ENCODE results near the gene GJA8. TPM values are rescaled to one million over a fixed set of nuclear protein-coding genes. Genes with fewer than 3 reads are reported as not detected.

GJA8 gene
- not detected in 2 replicates for total RNA-seq

GRCh38 chr1:147902253-147902845 lies at the start of gene GJA8:
GJA8 (plus strand) TSS chr1:147902795; CDS start chr1:147907956, 5,161 bp downstream.

GRCh38 chr1:147928236-147929132 lies 25.9 kb downstream of the GJA8 start, which contains the start of gene GPR89B:
GPR89B (plus strand) TSS chr1:147928420; CDS start chr1:147928537, 117 bp downstream.

Other genes starting within 250 kb of the GJA8 start
- 3.4 and 3.7 TPM in 2 replicates for gene ACP6, start 232.3 kb upstream of the GJA8 start, total RNA-seq
- 0.09 TPM in 1 of 2 replicates, not detected in the other for gene GJA5, start 142.2 kb upstream of the GJA8 start, total RNA-seq
- 14.8 and 15.2 TPM in 2 replicates for gene GPR89B, start 25.6 kb downstream of the GJA8 start, total RNA-seq
- gene NBPF11, start 249.5 kb downstream of the GJA8 start, total RNA-seq, result 3.6 and 5.0 TPM in 2 replicates

Measured in smooth muscle cell of bladder (primary cell).